ENCODE results near the gene HEATR5A.

The HEATR5A gene

DNA sequence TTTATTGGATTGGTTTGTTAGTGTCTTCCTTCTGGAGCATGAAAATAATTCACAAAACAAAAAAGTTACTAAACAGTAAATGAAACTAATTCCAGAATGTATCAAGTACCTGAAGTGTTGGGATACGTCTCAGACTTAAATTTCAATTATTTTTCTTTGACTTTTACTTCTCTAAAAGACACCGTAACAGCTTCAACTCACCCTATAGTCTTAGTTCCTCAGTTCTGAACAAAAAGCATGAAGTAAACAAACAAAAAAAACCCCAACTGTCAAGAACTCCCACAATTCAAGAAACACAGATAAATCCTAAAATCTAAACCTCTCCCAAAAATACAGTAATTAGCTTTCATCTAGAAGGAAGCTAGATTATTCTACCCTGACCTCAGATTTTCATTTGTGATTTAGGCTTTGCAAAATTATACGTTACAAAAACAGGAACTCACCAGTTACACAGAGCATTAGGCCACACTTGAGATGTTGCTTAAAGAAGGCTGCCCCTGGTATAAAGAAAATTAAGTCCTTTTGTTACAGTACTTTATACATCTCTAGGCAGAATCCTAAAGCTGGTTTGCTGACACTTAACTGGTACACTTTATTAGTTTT, 10.2 kb downstream of the HEATR5A start:
- no CpG with 5 or more reads among the region's 3 CpGs for WGBS, 2 donors (ENCODE audit: extremely low coverage in 2 of 2, insufficient read length in 2 of 2, insufficient replicate concordance in 1 of 2)

GRCh38 chr14:31408421-31408820, 11.9 kb downstream of the HEATR5A start:
- Histone ChIP-seq H4K8ac (ENCODE audit: low read depth, low read length) (no peak overlapping the region), H2BK120ac (ENCODE audit: low read depth, low read length) (no peak overlapping the region), H3K18ac (ENCODE audit: low read length) (no peak overlapping the region), H2AK5ac (ENCODE audit: low read depth, low read length) (no peak overlapping the region), H3K4me3 (ENCODE audit: low read length in 2 of 2) (no peak overlapping the region), H3K9ac (ENCODE audit: low read depth, low read length, poor library complexity) (no peak overlapping the region), H3K23ac (ENCODE audit: low read depth, low read length, poor library complexity) (no peak overlapping the region), H3K27ac (replicated peaks; ENCODE audit: low read length) (no peak overlapping the region), H2BK15ac (ENCODE audit: low read length) (no peak overlapping the region), H2BK12ac (ENCODE audit: low read length) (no peak overlapping the region), H3K4me1 (ENCODE audit: control insufficient read depth in 2 of 2, insufficient read depth in 1 of 2, low read depth in 1 of 2, low read length in 2 of 2) (no peaks in the 10 kb centered on the region), H3K9me3 (replicated peaks in 1 of 2; ENCODE audit: control insufficient read depth in 2 of 2, insufficient read depth in 1 of 2, low read depth in 1 of 2, low read length in 2 of 2) (no peaks in the 10 kb centered on the region), H3K27me3 (ENCODE audit: control insufficient read depth in 3 of 3, insufficient read depth in 3 of 3, low read depth in 1 of 3, low read length in 3 of 3) (no peaks in the 10 kb centered on the region), H2BK5ac (ENCODE audit: low read length) (no peak overlapping the region), H3K4me2 (ENCODE audit: insufficient read depth, low read length, poor library complexity, severe bottlenecking) (no peak overlapping the region), H2AFZ (ENCODE audit: low read length) (no peak overlapping the region), H3K36me3 (replicated peaks in 1 of 2; ENCODE audit: control insufficient read depth in 2 of 2, insufficient read depth in 2 of 2, low read length in 2 of 2) (no peaks in the 10 kb centered on the region), H4K91ac (ENCODE audit: low read depth, low read length, poor library complexity) (no peak overlapping the region), H3K14ac (ENCODE audit: low read length) (no peak overlapping the region), H3K4ac (ENCODE audit: low read length) (no peak overlapping the region), H3K79me1 (ENCODE audit: low read depth, low read length) (no peaks in the 10 kb centered on the region)
- no peak for DNase-seq (ENCODE audit: low spot score)
- WGBS, 2 donors (ENCODE audit: extremely low coverage in 2 of 2, insufficient read length in 2 of 2, insufficient replicate concordance in 1 of 2), result no CpG with 5 or more reads among the region's 1 CpG

More for the DNA sequence above, 10.2 kb downstream of the HEATR5A start:
- Histone ChIP-seq H3K9me3 (replicated peaks in 1 of 2; ENCODE audit: control insufficient read depth in 2 of 2, insufficient read depth in 1 of 2, low read depth in 1 of 2, low read length in 2 of 2) (no peaks in the 10 kb centered on the region), H3K14ac (ENCODE audit: low read length) (no peak overlapping the region), H3K4me1 (ENCODE audit: control insufficient read depth in 2 of 2, insufficient read depth in 1 of 2, low read depth in 1 of 2, low read length in 2 of 2) (no peaks in the 10 kb centered on the region), H2BK5ac (ENCODE audit: low read length) (no peak overlapping the region), H4K91ac (ENCODE audit: low read depth, low read length, poor library complexity) (no peak overlapping the region), H3K36me3 (replicated peaks in 1 of 2; ENCODE audit: control insufficient read depth in 2 of 2, insufficient read depth in 2 of 2, low read length in 2 of 2) (no peaks in the 10 kb centered on the region), H2BK12ac (ENCODE audit: low read length) (no peak overlapping the region), H3K4me3 (ENCODE audit: low read length in 2 of 2) (no peak overlapping the region), H3K23ac (ENCODE audit: low read depth, low read length, poor library complexity) (no peak overlapping the region), H3K27ac (replicated peaks; ENCODE audit: low read length) (no peak overlapping the region), H2AFZ (ENCODE audit: low read length) (peak overlapping the region; percentile 12), H4K8ac (ENCODE audit: low read depth, low read length) (no peak overlapping the region), H3K4me2 (ENCODE audit: insufficient read depth, low read length, poor library complexity, severe bottlenecking) (no peak overlapping the region), H2BK15ac (ENCODE audit: low read length) (no peak overlapping the region), H3K79me1 (ENCODE audit: low read depth, low read length) (no peaks in the 10 kb centered on the region), H2AK5ac (ENCODE audit: low read depth, low read length) (no peak overlapping the region), H3K18ac (ENCODE audit: low read length) (no peak overlapping the region), H3K4ac (ENCODE audit: low read length) (no peak overlapping the region), H3K27me3 (ENCODE audit: control insufficient read depth in 3 of 3, insufficient read depth in 3 of 3, low read depth in 1 of 3, low read length in 3 of 3) (no peaks in the 10 kb centered on the region), H3K9ac (ENCODE audit: low read depth, low read length, poor library complexity) (no peak overlapping the region), H2BK120ac (ENCODE audit: low read depth, low read length) (no peak overlapping the region)
- no peak for DNase-seq (ENCODE audit: low spot score)

DNA sequence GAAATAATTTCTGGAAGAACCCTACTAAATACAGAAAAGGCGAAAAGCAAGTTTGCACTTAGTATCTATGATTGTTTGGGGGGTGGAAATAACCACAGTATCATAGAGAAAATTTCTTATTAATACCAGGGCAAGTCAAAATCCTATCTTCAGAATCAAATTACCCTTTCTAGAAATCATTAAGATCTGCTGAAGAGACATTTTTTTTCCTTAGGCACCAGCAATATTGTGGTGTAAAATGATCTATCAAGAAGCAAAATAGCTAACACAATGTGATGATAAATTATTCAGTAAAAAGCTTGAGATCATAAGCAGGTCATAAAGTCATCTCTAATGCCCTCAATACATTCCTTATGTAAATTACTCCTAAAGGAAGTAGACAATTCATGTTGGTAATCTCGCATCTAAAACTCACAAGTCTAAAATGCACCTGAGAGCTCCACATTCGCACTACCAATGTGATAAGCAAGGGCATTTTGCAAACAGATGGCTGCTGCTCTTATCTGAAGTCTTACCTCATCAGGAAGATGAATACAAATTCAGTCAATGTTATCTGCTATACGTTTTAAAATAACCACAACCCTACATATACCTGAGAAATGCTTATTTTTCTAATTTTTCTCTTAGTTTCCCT, 14.6 kb downstream of the HEATR5A start:
- WGBS, 2 donors (ENCODE audit: extremely low coverage in 2 of 2, insufficient read length in 2 of 2, insufficient replicate concordance in 1 of 2), result no CpG with 5 or more reads among the region's 4 CpGs
- no peak overlapping the region for H3K4ac ChIP-seq (ENCODE audit: low read length)
- DNase-seq (ENCODE audit: low spot score), result no peak
- no peak overlapping the region for H3K18ac ChIP-seq (ENCODE audit: low read length)
- H3K36me3 ChIP-seq (replicated peaks in 1 of 2; ENCODE audit: control insufficient read depth in 2 of 2, insufficient read depth in 2 of 2, low read length in 2 of 2), result peaks cover 0 to 3% of the 10 kb centered on the region in 2 donors
- no peak overlapping the region for H3K9ac ChIP-seq (ENCODE audit: low read depth, low read length, poor library complexity)
- no peak overlapping the region for H4K8ac ChIP-seq (ENCODE audit: low read depth, low read length)
- H2BK5ac ChIP-seq (ENCODE audit: low read length), result no peak overlapping the region
- H3K79me1 ChIP-seq (ENCODE audit: low read depth, low read length), result no peaks in the 10 kb centered on the region
- no peaks in the 10 kb centered on the region for H3K9me3 ChIP-seq (replicated peaks in 1 of 2; ENCODE audit: control insufficient read depth in 2 of 2, insufficient read depth in 1 of 2, low read depth in 1 of 2, low read length in 2 of 2)
- no peak overlapping the region for H4K91ac ChIP-seq (ENCODE audit: low read depth, low read length, poor library complexity)
- H2AK5ac ChIP-seq (ENCODE audit: low read depth, low read length), result no peak overlapping the region
- no peak overlapping the region for H2BK15ac ChIP-seq (ENCODE audit: low read length)
- H2BK12ac ChIP-seq (ENCODE audit: low read length), result no peak overlapping the region
- no peak overlapping the region for H2BK120ac ChIP-seq (ENCODE audit: low read depth, low read length)
- H2AFZ ChIP-seq (ENCODE audit: low read length), result no peak overlapping the region
- no peak overlapping the region for H3K4me3 ChIP-seq (ENCODE audit: low read length in 2 of 2)
- no peaks in the 10 kb centered on the region for H3K27me3 ChIP-seq (ENCODE audit: control insufficient read depth in 3 of 3, insufficient read depth in 3 of 3, low read depth in 1 of 3, low read length in 3 of 3)
- no peak overlapping the region for H3K27ac ChIP-seq (replicated peaks; ENCODE audit: low read length)
- H3K4me2 ChIP-seq (ENCODE audit: insufficient read depth, low read length, poor library complexity, severe bottlenecking), result no peak overlapping the region
- H3K23ac ChIP-seq (ENCODE audit: low read depth, low read length, poor library complexity), result no peak overlapping the region
- H3K14ac ChIP-seq (ENCODE audit: low read length), result no peak overlapping the region
- H3K4me1 ChIP-seq (ENCODE audit: control insufficient read depth in 2 of 2, insufficient read depth in 1 of 2, low read depth in 1 of 2, low read length in 2 of 2), result no peaks in the 10 kb centered on the region

DNA sequence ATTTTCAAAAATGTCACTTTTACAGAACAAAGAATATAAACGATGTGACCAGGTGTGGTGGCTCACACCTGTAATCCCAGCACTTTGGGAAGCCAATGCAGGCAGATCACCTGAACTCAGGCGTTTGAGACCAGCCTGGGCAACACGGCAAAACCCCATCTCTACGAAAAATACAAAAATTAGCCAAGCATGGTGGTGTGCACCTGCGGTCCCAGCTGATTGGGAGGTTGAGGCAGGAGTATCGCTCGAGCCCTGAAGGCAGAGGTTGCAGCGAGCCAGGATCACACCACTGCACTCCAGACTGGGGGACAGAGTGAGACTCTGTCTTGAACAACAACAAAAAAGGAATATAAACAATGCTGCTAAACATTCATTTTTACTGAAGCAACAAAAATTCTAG, 15.2 kb downstream of the HEATR5A start:
- no peak overlapping the region for H2AK5ac ChIP-seq (ENCODE audit: low read depth, low read length)
- DNase-seq (ENCODE audit: low spot score), result no peak

More for the DNA sequence above, 15.2 kb downstream of the HEATR5A start:
- H3K27ac ChIP-seq (replicated peaks; ENCODE audit: low read length), result no peak overlapping the region
- H2BK5ac ChIP-seq (ENCODE audit: low read length), result no peak overlapping the region
- no peak overlapping the region for H3K23ac ChIP-seq (ENCODE audit: low read depth, low read length, poor library complexity)
- no peak overlapping the region for H3K18ac ChIP-seq (ENCODE audit: low read length)
- no peak overlapping the region for H2AFZ ChIP-seq (ENCODE audit: low read length)
- H3K36me3 ChIP-seq (replicated peaks in 1 of 2; ENCODE audit: control insufficient read depth in 2 of 2, insufficient read depth in 2 of 2, low read length in 2 of 2), result peaks cover 0 to 5% of the 10 kb centered on the region in 2 donors
- no peak overlapping the region for H2BK120ac ChIP-seq (ENCODE audit: low read depth, low read length)
- no peak overlapping the region for H2BK12ac ChIP-seq (ENCODE audit: low read length)
- H3K4ac ChIP-seq (ENCODE audit: low read length), result no peak overlapping the region
- no peaks in the 10 kb centered on the region for H3K4me1 ChIP-seq (ENCODE audit: control insufficient read depth in 2 of 2, insufficient read depth in 1 of 2, low read depth in 1 of 2, low read length in 2 of 2)
- H3K4me2 ChIP-seq (ENCODE audit: insufficient read depth, low read length, poor library complexity, severe bottlenecking), result no peak overlapping the region
- H3K27me3 ChIP-seq (ENCODE audit: control insufficient read depth in 3 of 3, insufficient read depth in 3 of 3, low read depth in 1 of 3, low read length in 3 of 3), result no peaks in the 10 kb centered on the region
- no peak overlapping the region for H3K9ac ChIP-seq (ENCODE audit: low read depth, low read length, poor library complexity)
- H4K8ac ChIP-seq (ENCODE audit: low read depth, low read length), result no peak overlapping the region
- no peak overlapping the region for H4K91ac ChIP-seq (ENCODE audit: low read depth, low read length, poor library complexity)
- H2BK15ac ChIP-seq (ENCODE audit: low read length), result no peak overlapping the region
- H3K4me3 ChIP-seq (ENCODE audit: low read length in 2 of 2), result no peak overlapping the region
- no peaks in the 10 kb centered on the region for H3K9me3 ChIP-seq (replicated peaks in 1 of 2; ENCODE audit: control insufficient read depth in 2 of 2, insufficient read depth in 1 of 2, low read depth in 1 of 2, low read length in 2 of 2)
- no peak overlapping the region for H3K14ac ChIP-seq (ENCODE audit: low read length)
- no peaks in the 10 kb centered on the region for H3K79me1 ChIP-seq (ENCODE audit: low read depth, low read length)
- no CpG with 5 or more reads among the region's 8 CpGs for WGBS, 2 donors (ENCODE audit: extremely low coverage in 2 of 2, insufficient read length in 2 of 2, insufficient replicate concordance in 1 of 2)

Measured in neuronal stem cell (in vitro differentiated cells).